BLaER1 (cell line): ENCODE data around the gene TXN2.
"Not testable (repeated sequence)": the region's sequence is repeated elsewhere in the genome, so short reads cannot be mapped to it uniquely, and the experiment has no call there.

Source experiments
- H3K27ac ChIP-seq: shearing (Covaris generic); formaldehyde crosslinking; 2 replicates; pipeline ENCODE4 v1.8.1; 2022
- H3K27me3 ChIP-seq: shearing (Covaris generic); formaldehyde crosslinking; 2 replicates; pipeline ENCODE4 v1.8.1; 2022
- H3K36me3 ChIP-seq: shearing (Covaris generic); formaldehyde crosslinking; 2 replicates; pipeline ENCODE4 v1.8.1; 2022
- H3K4me1 ChIP-seq: shearing (Covaris generic); formaldehyde crosslinking; 2 replicates; pipeline ENCODE4 v1.8.1; 2022
- H3K4me2 ChIP-seq: shearing (Covaris generic); formaldehyde crosslinking; 2 replicates; pipeline ENCODE4 v1.8.1; 2022
- H3K4me3 ChIP-seq: shearing (Covaris generic); formaldehyde crosslinking; 2 replicates; pipeline ENCODE4 v1.8.1; 2022
- H3K9ac ChIP-seq: shearing (Covaris generic); formaldehyde crosslinking; 2 replicates; pipeline ENCODE4 v1.8.1; 2022
- H3K9me3 ChIP-seq: shearing (Covaris generic); formaldehyde crosslinking; 2 replicates; pipeline ENCODE4 v1.8.1; 2022
- H4K20me1 ChIP-seq: shearing (Covaris generic); formaldehyde crosslinking; 2 replicates; pipeline ENCODE4 v1.8.1; 2022
- Cebpa-rat ChIP-seq: shearing (Covaris generic); IDR thresholded peaks from 2 replicates; pipeline ENCODE4 v1.8.1; 2022

Gene TXN2, protein sequence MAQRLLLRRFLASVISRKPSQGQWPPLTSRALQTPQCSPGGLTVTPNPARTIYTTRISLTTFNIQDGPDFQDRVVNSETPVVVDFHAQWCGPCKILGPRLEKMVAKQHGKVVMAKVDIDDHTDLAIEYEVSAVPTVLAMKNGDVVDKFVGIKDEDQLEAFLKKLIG

DNA sequence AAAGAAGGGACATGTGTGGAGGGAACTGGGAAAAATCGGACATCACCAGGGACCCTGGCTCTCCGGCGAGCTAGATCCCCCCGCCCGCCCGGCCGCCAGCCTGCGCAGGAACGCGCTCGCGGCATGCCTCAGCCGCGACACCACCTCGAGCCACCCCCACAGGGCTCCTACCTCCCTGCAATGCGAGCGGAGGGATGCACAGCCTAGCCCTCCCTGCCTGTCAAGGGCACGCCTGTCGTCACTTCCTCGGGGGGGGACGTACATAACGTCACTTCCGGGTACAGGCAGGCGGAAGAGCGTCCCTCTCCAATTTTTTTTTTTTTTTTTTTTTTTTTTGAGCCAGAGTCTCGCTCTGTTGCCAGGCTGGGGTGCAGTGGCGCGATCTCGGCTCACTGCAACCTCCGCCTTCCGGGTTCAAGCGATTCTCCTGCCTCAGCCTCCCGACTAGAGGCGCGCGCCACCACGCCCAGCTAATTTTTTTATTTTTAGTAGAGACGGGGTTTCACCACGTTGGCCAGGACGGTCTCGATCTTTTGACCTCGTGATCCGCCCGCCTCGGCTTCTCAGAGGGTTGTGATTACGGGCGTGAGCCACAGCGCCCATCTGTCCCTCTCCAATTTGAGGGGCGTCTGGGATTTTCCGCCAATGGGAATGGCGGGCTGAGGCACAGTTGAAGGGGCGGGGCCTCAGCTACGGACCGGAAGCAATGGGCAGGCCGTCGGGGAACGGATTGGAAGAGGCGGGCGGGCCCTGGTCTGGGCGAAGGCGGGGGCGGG is at the start of gene TXN2:
TXN2 (minus strand) TSS at position 248 of the 776 bp plus-strand sequence. CDS start 803 bp downstream, outside the sequence.
- no peaks in the 10 kb centered on the region for H3K27me3 ChIP-seq
- no peaks in the 10 kb centered on the region for H3K9me3 ChIP-seq
- H3K27ac ChIP-seq = peak within 1 kb of the TSS; percentile 97
- peaks cover 29% of the 10 kb centered on the region for H3K4me1 ChIP-seq
- H3K9ac ChIP-seq = peak within 1 kb of the TSS; percentile 93
- peaks cover 49% of the 10 kb centered on the region for H3K36me3 ChIP-seq
- H3K4me3 ChIP-seq = peak within 1 kb of the TSS; percentile 74
- no peak for TF ChIP-seq Cebpa-rat
- no peaks in the 10 kb centered on the region for H4K20me1 ChIP-seq
- peak within 1 kb of the TSS; percentile 89 for H3K4me2 ChIP-seq

DNA sequence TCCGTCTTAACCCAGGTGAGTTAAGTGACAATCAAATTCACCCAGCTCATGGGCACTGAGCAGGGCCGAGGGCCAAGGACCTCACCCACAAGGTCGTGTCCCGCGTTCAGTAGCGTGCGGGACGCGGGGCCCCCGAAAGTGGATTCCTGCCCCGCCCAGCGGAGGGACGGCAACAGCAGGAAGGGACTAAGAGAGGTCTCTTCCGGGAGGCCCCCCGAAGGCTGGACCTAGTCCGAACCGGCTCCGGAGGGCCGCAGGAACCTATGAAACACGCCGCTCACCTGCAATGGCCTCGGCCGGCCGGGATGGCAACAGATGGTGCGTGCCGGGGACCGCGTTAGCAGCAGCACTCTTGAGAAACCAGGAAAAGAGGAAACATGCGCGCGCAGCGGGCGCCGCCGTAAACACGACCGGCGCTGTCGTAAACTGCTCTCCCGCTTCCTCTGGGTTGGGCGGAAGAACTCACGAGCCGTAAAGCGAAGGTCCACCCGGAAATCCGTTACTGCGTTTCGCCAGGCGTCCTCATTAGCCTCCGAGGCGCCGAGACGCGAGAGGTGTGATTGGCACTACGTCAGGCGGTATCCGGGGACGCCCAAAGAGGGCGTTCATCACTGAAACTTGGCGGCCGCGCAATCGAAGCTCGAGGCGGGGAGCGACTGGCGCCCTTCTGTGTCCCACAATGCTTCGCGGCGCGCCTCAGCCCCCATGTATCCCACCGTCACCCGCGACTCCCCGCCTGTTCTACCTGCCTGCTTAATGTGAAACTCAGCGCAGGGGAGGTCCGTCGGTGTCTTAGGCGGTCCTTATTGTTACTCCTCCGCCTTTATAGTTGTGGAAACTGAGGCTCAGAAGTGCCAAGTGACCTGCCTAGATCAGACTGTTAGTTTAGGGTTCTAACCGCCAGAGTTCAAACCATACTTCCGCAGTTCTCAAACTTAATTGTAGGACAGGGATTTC is 47.6 kb upstream of the TXN2 start, which contains the start of gene EIF3D:
EIF3D (minus strand) TSS at position 372 of the 957 bp plus-strand sequence. CDS start 3,045 bp downstream, outside the sequence.
- H3K27me3 ChIP-seq = no peaks in the 10 kb centered on the region
- H4K20me1 ChIP-seq = peaks cover 43% of the 10 kb centered on the region
- peak within 1 kb of the TSS; percentile 96 for H3K4me3 ChIP-seq
- no peak for TF ChIP-seq Cebpa-rat
- H3K4me2 ChIP-seq = peak within 1 kb of the TSS; percentile 98
- peaks cover 23% of the 10 kb centered on the region for H3K4me1 ChIP-seq
- peak within 1 kb of the TSS; percentile 97 for H3K27ac ChIP-seq
- peaks cover 33% of the 10 kb centered on the region for H3K36me3 ChIP-seq
- H3K9ac ChIP-seq = peak within 1 kb of the TSS; percentile 99
- H3K9me3 ChIP-seq = 0 out of 2 replicates have a peak, but pooled peaks cover 6% of the 10 kb centered on the region

DNA sequence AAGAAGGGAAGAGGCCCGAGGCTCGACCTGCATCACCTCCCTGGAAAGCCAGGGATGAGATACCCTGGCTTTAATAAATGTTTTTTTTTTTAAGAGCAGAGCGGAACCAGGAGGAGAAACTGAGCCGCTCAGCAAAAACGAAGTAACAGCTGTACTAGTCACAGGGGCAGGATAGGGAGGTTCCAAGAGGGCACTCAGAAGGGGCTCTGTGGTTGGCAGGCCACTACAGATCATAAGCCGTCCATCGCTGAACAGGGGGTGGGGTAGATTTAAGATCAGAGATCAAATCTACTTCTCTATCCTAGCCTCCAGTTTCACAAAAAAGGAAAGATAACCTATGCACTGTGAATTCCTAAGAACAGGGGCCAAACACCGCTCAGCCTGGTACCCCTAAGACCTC is 46.9 kb upstream of the TXN2 start:
- Histone ChIP-seq H3K4me1 (peaks cover 23% of the 10 kb centered on the region), H3K27ac (peak overlapping the region; percentile 97), H3K9me3 (no peaks in the 10 kb centered on the region), H3K4me3 (peak overlapping the region; percentile 96), H4K20me1 (peaks cover 50% of the 10 kb centered on the region), H3K4me2 (peak overlapping the region; percentile 98), H3K9ac (peak overlapping the region; percentile 99), H3K36me3 (peaks cover 40% of the 10 kb centered on the region), H3K27me3 (no peaks in the 10 kb centered on the region)
- no peak for TF ChIP-seq Cebpa-rat

DNA sequence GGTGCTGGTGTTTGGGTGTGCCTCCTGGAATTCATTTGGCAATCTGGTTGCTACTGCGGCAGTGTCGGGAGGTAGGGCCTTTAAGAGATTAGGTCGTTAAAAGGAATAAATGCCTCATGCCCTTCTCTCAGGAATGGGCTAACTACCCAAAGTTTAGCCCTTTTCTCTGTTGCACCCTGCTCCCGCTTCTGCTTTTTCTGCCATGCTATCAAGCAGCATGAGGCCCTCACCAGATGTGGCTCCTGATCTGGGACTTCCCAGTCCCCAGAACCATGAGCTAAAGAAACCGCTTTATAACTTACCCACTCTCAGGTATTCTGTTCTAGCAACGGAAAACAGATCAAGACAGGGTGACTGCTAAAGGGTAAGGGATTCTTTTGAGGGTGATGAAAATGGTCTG is 41.2 kb upstream of the TXN2 start:
- Histone ChIP-seq H3K4me3 (no peak overlapping the region), H3K4me1 (peaks cover 16% of the 10 kb centered on the region), H3K9ac (no peak overlapping the region), H3K36me3 (peaks cover 97% of the 10 kb centered on the region), H4K20me1 (peaks cover 100% of the 10 kb centered on the region), H3K27ac (no peak overlapping the region), H3K9me3 (no peaks in the 10 kb centered on the region), H3K4me2 (no peak overlapping the region), H3K27me3 (no peaks in the 10 kb centered on the region)
- TF ChIP-seq Cebpa-rat = no peak

DNA sequence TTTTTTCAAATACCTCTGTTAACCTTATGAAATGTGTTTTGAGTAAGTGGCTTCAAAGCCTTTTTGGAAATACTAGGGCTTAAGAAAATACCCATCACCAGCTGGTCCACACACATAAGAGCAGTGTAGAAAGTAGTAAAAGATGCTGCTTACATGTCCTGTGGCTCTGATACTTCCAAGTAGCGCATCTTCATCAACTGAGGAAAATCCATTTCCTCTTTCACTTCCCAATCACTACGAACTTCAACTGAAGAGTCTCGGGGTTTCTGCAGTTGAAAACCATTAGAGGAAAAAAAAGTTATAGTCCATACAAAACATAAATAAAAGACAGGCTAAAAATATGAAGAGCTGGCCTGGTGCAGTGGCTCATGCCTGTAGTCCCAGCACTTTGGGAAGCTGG is 39.0 kb upstream of the TXN2 start:
- no peak overlapping the region for H3K27ac ChIP-seq
- H3K9ac ChIP-seq = no peak overlapping the region
- H3K9me3 ChIP-seq = no peaks in the 10 kb centered on the region
- H3K4me1 ChIP-seq = peaks cover 4% of the 10 kb centered on the region; the same call in 1 of the 2 replicates
- no peak overlapping the region for H3K4me3 ChIP-seq
- H4K20me1 ChIP-seq = peaks cover 96% of the 10 kb centered on the region
- H3K27me3 ChIP-seq = no peaks in the 10 kb centered on the region
- TF ChIP-seq Cebpa-rat = no peak
- no peak overlapping the region for H3K4me2 ChIP-seq
- peaks cover 100% of the 10 kb centered on the region for H3K36me3 ChIP-seq

DNA sequence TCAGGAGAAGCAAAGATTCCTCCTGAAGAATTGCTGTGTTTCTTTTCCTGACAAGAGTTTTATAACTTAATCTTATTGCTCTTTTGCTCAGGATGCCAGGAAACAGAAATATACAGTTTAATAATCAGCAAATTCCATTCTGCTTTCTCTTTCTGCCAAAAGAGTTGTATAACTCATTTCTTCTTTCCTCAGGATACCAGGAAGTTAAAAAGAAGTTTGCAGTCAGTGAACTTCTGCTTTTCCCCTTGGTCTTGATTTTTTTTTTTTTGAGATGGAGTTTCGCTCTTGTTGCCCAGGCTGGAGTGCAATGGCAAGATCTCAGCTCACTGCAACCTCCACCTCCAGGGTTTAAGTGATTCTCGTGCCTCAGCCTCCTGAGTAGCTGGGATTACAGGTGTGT is 38.5 kb upstream of the TXN2 start:
- not testable (repeated sequence) for H3K4me1 ChIP-seq, H3K4me3 ChIP-seq, H3K27ac ChIP-seq, H3K4me2 ChIP-seq, H3K27me3 ChIP-seq, H3K9me3 ChIP-seq, H3K9ac ChIP-seq
- peaks cover 96% of the 10 kb centered on the region for H4K20me1 ChIP-seq
- peaks cover 100% of the 10 kb centered on the region for H3K36me3 ChIP-seq

DNA sequence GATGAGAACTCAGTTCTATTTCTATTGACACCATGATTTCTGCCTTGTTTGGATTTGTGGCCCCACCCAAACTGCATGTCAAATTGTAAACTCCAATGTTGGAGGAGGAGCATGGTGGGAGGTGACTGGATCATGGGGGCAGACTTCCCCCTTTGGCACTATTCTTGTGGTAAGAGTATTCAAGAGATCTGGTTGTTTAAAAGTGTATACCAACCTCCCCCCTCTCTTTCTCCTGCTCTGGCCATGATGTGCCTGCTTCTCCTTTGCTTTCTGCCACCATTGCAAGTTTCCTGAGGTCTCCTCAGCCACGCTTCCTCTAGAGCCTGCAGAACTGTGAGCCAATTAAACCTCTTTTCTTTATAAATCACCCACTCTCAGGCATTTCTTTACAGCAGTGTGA is 33.3 kb upstream of the TXN2 start:
- TF ChIP-seq Cebpa-rat = no peak

DNA sequence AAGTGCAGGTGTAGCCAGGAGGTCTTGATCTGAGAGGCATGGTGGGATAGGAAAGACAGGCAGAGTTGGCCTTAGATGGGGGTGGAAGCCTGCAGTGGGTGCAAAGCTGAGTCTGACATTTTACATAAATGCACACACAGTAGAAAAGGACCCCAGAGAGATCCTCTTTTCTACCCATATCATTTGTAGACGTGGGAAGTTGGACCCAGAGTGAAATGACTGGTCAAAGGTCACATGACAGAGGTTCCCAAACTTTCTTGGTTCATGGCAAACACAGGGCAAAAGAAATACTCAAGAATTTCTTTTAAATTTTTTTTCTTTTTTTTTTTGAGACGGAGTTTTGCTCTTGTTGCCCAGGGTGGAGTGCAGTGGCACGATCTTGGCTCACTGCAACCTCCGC is 31.6 kb upstream of the TXN2 start:
- Histone ChIP-seq H4K20me1 (peaks cover 73% of the 10 kb centered on the region), H3K27me3 (no peaks in the 10 kb centered on the region)

More for the DNA sequence above, 33.3 kb upstream of the TXN2 start:
- Histone ChIP-seq H4K20me1 (peaks cover 91% of the 10 kb centered on the region), H3K9me3 (no peaks in the 10 kb centered on the region), H3K4me1 (no peaks in the 10 kb centered on the region), H3K27ac (no peak overlapping the region), H3K36me3 (peaks cover 100% of the 10 kb centered on the region), H3K4me3 (no peak overlapping the region), H3K4me2 (no peak overlapping the region), H3K27me3 (no peaks in the 10 kb centered on the region), H3K9ac (no peak overlapping the region)

DNA sequence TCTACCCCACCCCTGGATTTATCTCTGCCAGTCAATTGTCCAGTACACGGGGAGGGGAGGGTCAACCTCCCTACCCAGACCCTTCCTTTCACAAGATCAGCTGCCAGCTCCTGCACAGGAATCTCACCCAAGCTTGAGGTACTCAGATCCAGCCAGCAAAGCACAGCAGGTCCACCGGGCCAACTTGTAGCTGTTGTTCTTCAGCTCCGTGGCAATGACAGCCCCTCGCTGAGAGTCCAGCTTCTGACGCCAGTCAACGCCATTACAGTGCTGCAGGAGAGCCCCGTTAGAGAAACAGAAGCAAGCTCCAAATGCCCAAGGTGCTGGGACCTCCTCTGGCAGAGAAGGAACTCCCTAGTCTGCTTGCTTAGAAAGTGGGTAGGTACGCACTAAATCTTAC is 30.9 kb upstream of the TXN2 start:
- H3K36me3 ChIP-seq = peaks cover 81% of the 10 kb centered on the region
- H3K4me2 ChIP-seq = no peak overlapping the region
- H3K27me3 ChIP-seq = no peaks in the 10 kb centered on the region
- H3K9ac ChIP-seq = no peak overlapping the region
- no peak overlapping the region for H3K27ac ChIP-seq
- H3K4me3 ChIP-seq = no peak overlapping the region
- TF ChIP-seq Cebpa-rat = no peak
- H3K4me1 ChIP-seq = peaks cover 4% of the 10 kb centered on the region
- no peaks in the 10 kb centered on the region for H3K9me3 ChIP-seq
- peaks cover 67% of the 10 kb centered on the region for H4K20me1 ChIP-seq

More for the DNA sequence above, 31.6 kb upstream of the TXN2 start:
- Histone ChIP-seq H3K9ac (no peak overlapping the region), H3K4me3 (no peak overlapping the region), H3K4me1 (no peaks in the 10 kb centered on the region), H3K27ac (no peak overlapping the region), H3K9me3 (no peaks in the 10 kb centered on the region), H3K4me2 (no peak overlapping the region), H3K36me3 (peaks cover 88% of the 10 kb centered on the region)
- TF ChIP-seq Cebpa-rat = no peak
